AG10803 (cell line): ENCODE measurements around the gene USP6NL.

Source experiments
- DNase-seq: peaks from one replicate; pipeline ENCODE4 v3.0.0; 2010; ENCODE audit warnings: low read depth
- H3K4me3 ChIP-seq: 2 replicates; pipeline ENCODE4 v1.5.1; 2011; ENCODE audit warnings: mild to moderate bottlenecking, low read length, control low read depth
- TF ChIP-seq, protein P1 (sequence below): conservative IDR thresholded peaks from 2 replicates; pipeline ENCODE4 v1.5.1; 2011; ENCODE audit warnings: mild to moderate bottlenecking, low read length, control low read depth, inconsistent platforms

Gene USP6NL

DNA sequence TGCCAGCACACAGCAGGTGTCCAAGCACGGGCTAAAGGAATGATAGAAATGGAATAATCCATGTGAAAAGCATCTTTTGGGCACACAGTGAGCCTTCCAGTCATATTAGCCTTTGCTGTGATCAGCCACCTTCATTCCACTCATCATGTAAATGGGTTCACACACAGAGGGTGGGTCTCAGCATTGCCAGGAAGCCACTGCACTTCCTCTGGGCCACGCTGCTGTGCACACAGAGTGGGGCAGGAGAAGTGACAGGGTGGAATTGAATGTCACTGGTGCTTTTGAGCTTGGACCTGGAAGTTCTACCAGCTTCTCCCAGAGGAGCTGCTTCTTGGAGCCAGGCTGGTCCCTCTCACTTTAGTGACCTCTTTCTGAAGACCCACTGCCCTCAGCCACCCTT, 203.5 kb downstream of the USP6NL start:
- no peak for DNase-seq
- TF ChIP-seq, protein P1, sequence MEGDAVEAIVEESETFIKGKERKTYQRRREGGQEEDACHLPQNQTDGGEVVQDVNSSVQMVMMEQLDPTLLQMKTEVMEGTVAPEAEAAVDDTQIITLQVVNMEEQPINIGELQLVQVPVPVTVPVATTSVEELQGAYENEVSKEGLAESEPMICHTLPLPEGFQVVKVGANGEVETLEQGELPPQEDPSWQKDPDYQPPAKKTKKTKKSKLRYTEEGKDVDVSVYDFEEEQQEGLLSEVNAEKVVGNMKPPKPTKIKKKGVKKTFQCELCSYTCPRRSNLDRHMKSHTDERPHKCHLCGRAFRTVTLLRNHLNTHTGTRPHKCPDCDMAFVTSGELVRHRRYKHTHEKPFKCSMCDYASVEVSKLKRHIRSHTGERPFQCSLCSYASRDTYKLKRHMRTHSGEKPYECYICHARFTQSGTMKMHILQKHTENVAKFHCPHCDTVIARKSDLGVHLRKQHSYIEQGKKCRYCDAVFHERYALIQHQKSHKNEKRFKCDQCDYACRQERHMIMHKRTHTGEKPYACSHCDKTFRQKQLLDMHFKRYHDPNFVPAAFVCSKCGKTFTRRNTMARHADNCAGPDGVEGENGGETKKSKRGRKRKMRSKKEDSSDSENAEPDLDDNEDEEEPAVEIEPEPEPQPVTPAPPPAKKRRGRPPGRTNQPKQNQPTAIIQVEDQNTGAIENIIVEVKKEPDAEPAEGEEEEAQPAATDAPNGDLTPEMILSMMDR = no peak

DNA sequence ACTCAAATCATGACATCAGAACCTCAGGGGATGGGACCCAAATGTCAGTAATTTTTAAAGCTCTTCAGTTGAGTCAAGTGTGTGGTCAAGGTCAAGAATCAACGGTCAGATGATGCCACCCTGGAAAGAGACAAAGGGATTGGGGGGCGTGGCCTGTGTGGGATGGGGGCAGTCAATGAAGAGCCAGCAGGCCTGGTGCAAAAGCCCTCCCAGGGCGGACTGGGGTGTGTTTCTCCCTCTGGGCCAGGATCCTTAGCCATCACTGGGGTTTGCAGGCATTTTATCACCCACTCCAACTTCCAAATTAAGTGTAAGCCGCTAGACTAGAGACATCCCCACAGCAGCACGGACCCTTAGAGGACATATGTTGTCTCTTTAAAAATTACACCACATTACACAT, 204.7 kb downstream of the USP6NL start:
- DNase-seq = no peak
- TF ChIP-seq, protein P1 = no peak
- no peak overlapping the region for H3K4me3 ChIP-seq

More for the DNA sequence above, 203.5 kb downstream of the USP6NL start:
- no peak overlapping the region for H3K4me3 ChIP-seq

DNA sequence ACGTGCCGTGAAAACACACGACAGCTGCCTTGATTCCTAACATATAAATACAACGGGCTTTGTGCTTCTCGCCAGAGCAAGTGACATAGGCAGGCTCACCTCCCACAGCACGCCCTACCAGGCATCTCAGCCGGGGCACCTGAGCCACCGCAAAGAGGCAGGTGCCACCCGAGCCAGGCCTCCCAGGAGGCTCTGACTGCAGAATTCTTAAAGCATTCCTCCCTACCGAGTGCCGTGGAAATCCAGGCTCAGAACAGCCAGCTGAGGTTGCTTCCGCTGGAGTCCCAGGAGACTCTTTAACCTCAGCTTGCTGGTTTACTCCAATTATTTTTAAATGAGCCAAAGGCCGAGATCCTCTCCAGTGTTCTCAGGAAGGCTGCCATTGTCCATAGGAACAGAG, 206.5 kb downstream of the USP6NL start:
- DNase-seq = no peak
- TF ChIP-seq, protein P1 = no peak
- H3K4me3 ChIP-seq = no peak overlapping the region
